ENCODE data around the gene TTC36.
"Not testable (repeated sequence)": the region's sequence is repeated elsewhere in the genome, so short reads cannot be mapped to it uniquely, and the experiment has no call there.

The TTC36 gene

DNA sequence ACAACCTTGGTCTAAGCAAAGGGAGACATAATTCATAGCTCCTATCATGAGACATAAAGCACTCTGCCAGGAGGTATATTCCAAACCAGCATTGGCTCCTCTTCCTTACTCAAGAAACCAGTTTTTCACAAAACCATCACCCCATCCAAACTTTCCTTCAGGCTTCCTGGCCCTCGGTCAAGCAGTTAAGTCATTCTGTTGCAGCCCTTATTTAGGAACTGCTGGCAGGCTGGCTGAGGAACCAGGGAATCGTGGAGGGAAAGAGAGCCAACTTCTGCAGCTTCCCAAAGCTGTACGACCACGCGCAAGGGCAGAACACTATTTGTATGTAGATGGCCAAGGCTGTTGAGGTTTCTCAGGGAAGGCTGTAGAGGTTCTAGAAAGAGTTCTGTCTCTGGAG, 37.8 kb downstream of the TTC36 start:
- H3K4me3 ChIP-seq (ENCODE audit: low read depth in 1 of 2, low read length in 2 of 2), result peak overlapping the region in 1 of 2 donors; percentile 38

DNA sequence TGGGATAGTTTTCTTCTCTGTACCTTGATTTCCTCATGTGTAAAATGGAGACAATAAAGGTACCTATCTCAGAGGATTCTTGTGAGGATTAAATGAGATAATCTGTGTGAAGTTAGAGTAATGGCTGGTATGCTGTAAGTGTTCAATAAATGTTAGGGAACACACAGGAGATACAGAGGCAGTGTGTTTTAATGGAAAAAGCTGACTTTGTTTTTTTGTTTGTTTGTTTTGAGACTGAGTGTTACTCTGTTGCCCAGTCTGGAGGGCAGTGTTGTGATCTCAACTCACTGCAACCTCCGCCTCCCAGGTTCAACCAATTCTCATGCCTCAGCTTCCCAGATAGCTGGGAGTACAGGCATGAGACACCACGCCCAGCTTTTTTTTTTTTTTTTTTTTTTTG, 42.4 kb downstream of the TTC36 start:
- Histone ChIP-seq H3K9me3 (ENCODE audit: low read length) (no peaks in the 10 kb centered on the region), H3K4me3 (ENCODE audit: low read depth in 1 of 2, low read length in 2 of 2) (no peak overlapping the region), H3K27me3 (ENCODE audit: control insufficient read depth in 1 of 2, insufficient read depth in 2 of 2, low read length in 2 of 2) (no peaks in the 10 kb centered on the region), H3K9ac (ENCODE audit: low read length) (no peak overlapping the region), H3K36me3 (ENCODE audit: insufficient read depth, low read length) (no peaks in the 10 kb centered on the region), H3K27ac (ENCODE audit: low read depth, low read length) (no peak overlapping the region), H3K4me1 (ENCODE audit: insufficient read depth, low read length) (peaks cover 14% of the 10 kb centered on the region)

More for the DNA sequence above, 37.8 kb downstream of the TTC36 start:
- Histone ChIP-seq H3K4me1 (ENCODE audit: insufficient read depth, low read length) (peaks cover 8% of the 10 kb centered on the region), H3K36me3 (ENCODE audit: insufficient read depth, low read length) (no peaks in the 10 kb centered on the region), H3K9ac (ENCODE audit: low read length) (no peak overlapping the region), H3K9me3 (ENCODE audit: low read length) (no peaks in the 10 kb centered on the region), H3K27me3 (ENCODE audit: control insufficient read depth in 1 of 2, insufficient read depth in 2 of 2, low read length in 2 of 2) (no peaks in the 10 kb centered on the region), H3K27ac (ENCODE audit: low read depth, low read length) (peak overlapping the region; percentile 14)

DNA sequence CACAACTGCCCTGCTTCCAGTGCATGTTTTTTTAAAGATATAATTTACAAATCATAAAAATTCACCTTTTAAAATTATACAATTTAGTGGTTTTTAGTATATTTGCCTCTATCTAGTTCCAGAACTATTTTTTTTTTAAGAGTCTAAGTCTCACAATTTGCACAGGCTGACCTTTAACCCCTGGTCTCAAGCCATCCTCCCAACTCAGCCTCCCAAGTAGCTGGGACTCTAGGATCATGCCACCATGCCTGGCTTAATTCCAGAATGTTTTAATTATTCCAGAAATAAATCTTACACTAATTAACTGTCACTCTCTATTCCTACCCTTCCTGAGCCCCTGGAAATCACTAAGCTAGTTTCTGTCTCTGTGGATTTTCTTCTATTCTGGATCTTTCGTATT, 43.5 kb downstream of the TTC36 start:
- H3K9ac ChIP-seq (ENCODE audit: low read length), result no peak overlapping the region
- H3K27me3 ChIP-seq (ENCODE audit: control insufficient read depth in 1 of 2, insufficient read depth in 2 of 2, low read length in 2 of 2), result no peaks in the 10 kb centered on the region
- no peak overlapping the region for H3K27ac ChIP-seq (ENCODE audit: low read depth, low read length)
- H3K9me3 ChIP-seq (ENCODE audit: low read length), result no peaks in the 10 kb centered on the region
- no peaks in the 10 kb centered on the region for H3K36me3 ChIP-seq (ENCODE audit: insufficient read depth, low read length)
- H3K4me3 ChIP-seq (ENCODE audit: low read depth in 1 of 2, low read length in 2 of 2), result no peak overlapping the region
- peaks cover 14% of the 10 kb centered on the region for H3K4me1 ChIP-seq (ENCODE audit: insufficient read depth, low read length)

DNA sequence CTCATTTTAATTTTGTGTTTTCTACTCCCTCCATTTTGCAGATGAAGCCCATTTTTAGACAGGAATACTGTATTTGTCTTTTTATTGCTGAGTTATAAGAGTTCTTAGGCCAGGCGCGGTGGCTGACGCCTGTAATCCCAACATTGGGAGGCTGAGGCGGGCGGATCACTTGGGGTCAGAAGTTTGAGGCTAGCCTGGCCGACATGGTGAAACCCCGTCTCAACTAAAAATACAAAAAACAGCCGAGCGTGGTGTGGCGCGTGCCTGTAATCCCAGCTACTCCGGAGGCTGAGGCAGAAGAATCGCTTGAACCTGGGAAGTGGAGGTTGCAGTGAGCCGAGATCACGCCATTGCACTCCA, 44.4 kb downstream of the TTC36 start:
- H3K36me3 ChIP-seq (ENCODE audit: insufficient read depth, low read length); H3K9ac ChIP-seq (ENCODE audit: low read length); H3K27me3 ChIP-seq (ENCODE audit: control insufficient read depth in 1 of 2, insufficient read depth in 2 of 2, low read length in 2 of 2); H3K9me3 ChIP-seq (ENCODE audit: low read length): not testable (repeated sequence)
- H3K4me1 ChIP-seq (ENCODE audit: insufficient read depth, low read length), result peaks cover 15% of the 10 kb centered on the region
- H3K27ac ChIP-seq (ENCODE audit: low read depth, low read length), result peak overlapping the region; percentile 94
- peak overlapping the region; percentile 68 to 97 for H3K4me3 ChIP-seq (ENCODE audit: low read depth in 1 of 2, low read length in 2 of 2)

DNA sequence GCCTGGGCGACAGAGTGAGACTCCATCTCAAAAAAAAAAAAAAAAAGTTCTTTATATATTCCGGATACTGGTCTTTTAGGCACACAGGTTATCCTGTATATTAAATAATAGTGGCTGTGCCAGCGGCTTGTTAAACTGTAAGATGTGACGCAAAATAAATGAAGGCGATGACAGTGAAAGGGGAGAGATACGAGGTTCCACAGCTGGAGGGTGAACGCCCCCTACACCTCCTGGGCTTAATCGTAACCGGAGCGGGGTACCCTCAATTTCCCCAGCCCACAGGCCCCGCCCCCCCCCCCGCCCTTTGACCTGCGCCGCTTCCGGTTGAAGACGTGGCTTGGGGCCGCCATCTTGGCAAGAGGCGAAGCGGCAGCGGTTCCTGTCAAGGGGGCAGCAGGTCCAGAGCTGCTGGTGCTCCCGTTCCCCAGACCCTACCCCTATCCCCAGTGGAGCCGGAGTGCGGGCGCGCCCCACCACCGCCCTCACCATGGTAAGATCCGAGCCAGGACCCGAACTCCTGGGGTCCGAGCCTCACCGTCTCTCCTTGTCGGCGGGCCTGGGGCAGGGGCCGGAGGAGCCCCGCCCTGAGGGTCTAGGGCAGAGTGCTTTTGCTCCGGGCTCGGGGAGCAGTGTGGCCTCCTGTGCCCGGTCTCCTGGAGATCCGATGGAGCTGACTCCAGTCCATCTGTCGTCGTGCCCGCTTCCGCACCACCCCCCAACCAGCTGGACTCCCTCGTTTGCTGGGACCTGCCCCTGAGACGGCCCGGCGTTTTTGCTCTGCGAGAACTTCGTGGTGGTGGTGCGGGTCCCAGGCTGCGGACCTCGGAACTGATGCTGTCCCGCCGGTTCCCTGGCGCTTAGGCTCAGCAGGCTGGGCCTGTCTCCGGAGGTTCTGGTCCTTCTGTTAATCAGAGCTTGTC, 45.0 kb downstream of the TTC36 start, which contains the start of gene ARCN1:
Gene ARCN1, plus strand, starts transcription at position 349 of the 920 bp plus-strand sequence. Its CDS starts 139 bp downstream, at position 488.
- peak within 1 kb of the TSS; percentile 68 to 97 for H3K4me3 ChIP-seq (ENCODE audit: low read depth in 1 of 2, low read length in 2 of 2)
- no peaks in the 10 kb centered on the region for H3K9me3 ChIP-seq (ENCODE audit: low read length)
- peak within 1 kb of the TSS; percentile 69 for H3K9ac ChIP-seq (ENCODE audit: low read length)
- H3K4me1 ChIP-seq (ENCODE audit: insufficient read depth, low read length), result peaks cover 15% of the 10 kb centered on the region
- H3K36me3 ChIP-seq (ENCODE audit: insufficient read depth, low read length), result no peaks in the 10 kb centered on the region
- H3K27ac ChIP-seq (ENCODE audit: low read depth, low read length), result peak within 1 kb of the TSS; percentile 94
- no peaks in the 10 kb centered on the region for H3K27me3 ChIP-seq (ENCODE audit: control insufficient read depth in 1 of 2, insufficient read depth in 2 of 2, low read length in 2 of 2)

DNA sequence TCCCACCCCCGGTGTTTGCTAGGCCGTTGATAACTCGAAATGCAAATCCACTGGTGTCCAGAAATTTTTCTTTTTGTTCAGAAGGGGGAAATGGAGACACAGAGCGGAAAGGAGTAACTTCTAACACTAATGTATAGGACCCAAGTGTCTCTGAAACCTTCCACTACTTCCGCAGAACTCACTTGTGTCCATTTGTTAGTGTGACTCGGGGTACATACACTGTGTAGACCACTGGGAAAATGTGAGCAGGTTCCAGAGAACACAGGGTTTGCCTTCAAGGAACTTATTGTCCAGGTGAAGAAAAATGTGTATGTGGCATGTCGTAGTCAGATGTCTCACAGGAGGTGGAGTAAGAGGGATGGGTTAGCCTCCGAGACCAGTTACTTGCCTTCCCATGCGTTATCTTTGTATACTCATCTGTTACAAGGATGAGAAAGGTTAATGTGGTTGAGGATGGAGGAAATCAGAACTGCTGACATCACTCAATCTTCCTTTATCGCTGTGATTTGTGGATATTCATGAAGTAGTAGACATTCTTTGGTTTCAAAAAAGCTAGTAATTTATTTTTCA, 45.8 kb downstream of the TTC36 start:
- Histone ChIP-seq H3K9ac (ENCODE audit: low read length) (peak overlapping the region; percentile 69), H3K36me3 (ENCODE audit: insufficient read depth, low read length) (no peaks in the 10 kb centered on the region), H3K4me1 (ENCODE audit: insufficient read depth, low read length) (peaks cover 15% of the 10 kb centered on the region), H3K27ac (ENCODE audit: low read depth, low read length) (peak overlapping the region; percentile 94), H3K27me3 (ENCODE audit: control insufficient read depth in 1 of 2, insufficient read depth in 2 of 2, low read length in 2 of 2) (no peaks in the 10 kb centered on the region), H3K9me3 (ENCODE audit: low read length) (no peaks in the 10 kb centered on the region), H3K4me3 (ENCODE audit: low read depth in 1 of 2, low read length in 2 of 2) (peak overlapping the region; percentile 68 to 97)

DNA sequence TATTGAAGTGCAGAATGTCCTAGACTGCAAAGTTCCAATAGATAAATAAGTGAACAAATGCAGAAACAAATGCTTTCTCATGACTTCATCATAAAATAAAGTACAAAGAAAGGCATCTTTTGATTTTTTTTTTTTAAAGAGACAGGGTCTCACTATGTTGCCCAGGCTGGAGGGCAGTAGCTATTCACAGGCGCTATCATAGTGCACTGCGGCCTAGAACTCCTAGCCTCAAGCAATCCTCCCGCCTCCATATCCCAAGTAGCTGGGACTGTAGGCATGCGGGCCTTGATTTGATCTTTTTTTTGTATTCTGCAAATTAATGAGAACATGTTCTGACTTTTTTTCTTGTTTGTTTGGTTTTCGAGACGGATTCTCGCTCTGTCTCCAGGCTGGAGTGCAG, 47.4 kb downstream of the TTC36 start:
- no peak overlapping the region for H3K4me3 ChIP-seq (ENCODE audit: low read depth in 1 of 2, low read length in 2 of 2)
- peaks cover 15% of the 10 kb centered on the region for H3K4me1 ChIP-seq (ENCODE audit: insufficient read depth, low read length)
- no peaks in the 10 kb centered on the region for H3K36me3 ChIP-seq (ENCODE audit: insufficient read depth, low read length)
- no peak overlapping the region for H3K27ac ChIP-seq (ENCODE audit: low read depth, low read length)
- H3K27me3 ChIP-seq (ENCODE audit: control insufficient read depth in 1 of 2, insufficient read depth in 2 of 2, low read length in 2 of 2), result no peaks in the 10 kb centered on the region
- no peak overlapping the region for H3K9ac ChIP-seq (ENCODE audit: low read length)
- H3K9me3 ChIP-seq (ENCODE audit: low read length), result no peaks in the 10 kb centered on the region

DNA sequence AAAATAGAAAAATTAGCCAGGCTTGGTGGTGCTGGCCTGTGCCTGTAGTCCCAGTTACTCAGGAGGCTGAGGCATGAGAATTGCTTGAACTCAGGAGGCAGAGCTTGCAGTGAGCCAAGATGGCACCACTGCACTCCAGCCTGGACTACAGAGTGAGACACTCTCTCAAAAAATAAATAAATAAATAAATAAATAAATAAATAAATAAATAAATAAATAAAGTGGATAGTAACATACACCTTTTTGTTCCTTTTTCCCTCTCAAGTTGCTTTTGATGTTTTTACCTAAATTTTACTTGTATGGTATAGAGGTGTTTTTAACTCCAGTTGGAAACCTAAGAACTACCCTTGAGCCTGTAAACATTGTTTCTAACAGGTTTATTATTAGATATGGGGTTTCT, 50.7 kb downstream of the TTC36 start:
- not testable (repeated sequence) for H3K27me3 ChIP-seq (ENCODE audit: control insufficient read depth in 1 of 2, insufficient read depth in 2 of 2, low read length in 2 of 2); H3K9me3 ChIP-seq (ENCODE audit: low read length); H3K4me3 ChIP-seq (ENCODE audit: low read depth in 1 of 2, low read length in 2 of 2); H3K9ac ChIP-seq (ENCODE audit: low read length); H3K27ac ChIP-seq (ENCODE audit: low read depth, low read length)
- Histone ChIP-seq H3K4me1 (ENCODE audit: insufficient read depth, low read length) (peaks cover 15% of the 10 kb centered on the region), H3K36me3 (ENCODE audit: insufficient read depth, low read length) (peaks cover 13% of the 10 kb centered on the region)
